ENCODE data around the gene PEAK1. TPM values are rescaled to one million over a fixed set of nuclear protein-coding genes. Genes with fewer than 3 reads are reported as not detected.

Gene PEAK1
- total RNA-seq, 1 donor from 2014 or later, result 75.2 TPM

- no peak overlapping the region for H3K27ac ChIP-seq (replicated peaks)
- H3K4me1 ChIP-seq, result no peaks in the 10 kb centered on the region
- no peaks in the 10 kb centered on the region for H3K27me3 ChIP-seq (ENCODE audit: low read depth)
- no peaks in the 10 kb centered on the region for H3K9me3 ChIP-seq (replicated peaks)
- H3K4me3 ChIP-seq, result no peak overlapping the region
- no peak for DNase-seq
- intact Hi-C loops (cut with micrococcal nuclease), result no loop called here
- peaks cover 19% of the 10 kb centered on the region for H3K36me3 ChIP-seq
- TF ChIP-seq CTCF (IDR thresholded peaks at IDR 0.05; ENCODE audit: borderline replicate concordance), result no peak
Measured at GRCh38 chr15:77239882-77240608, 179.9 kb downstream of the PEAK1 start.

GRCh38 chr15:77235566-77235965 lies 184.3 kb downstream of the PEAK1 start:
- H3K4me1 ChIP-seq, result no peaks in the 10 kb centered on the region
- no peak for DNase-seq
- H3K9me3 ChIP-seq (replicated peaks), result no peaks in the 10 kb centered on the region
- intact Hi-C loops (cut with micrococcal nuclease), result no loop called here
- H3K27me3 ChIP-seq (ENCODE audit: low read depth), result no peaks in the 10 kb centered on the region
- H3K36me3 ChIP-seq, result peaks cover 19% of the 10 kb centered on the region
- no peak for TF ChIP-seq CTCF (IDR thresholded peaks at IDR 0.05; ENCODE audit: borderline replicate concordance)
- no peak overlapping the region for H3K4me3 ChIP-seq
- no peak overlapping the region for H3K27ac ChIP-seq (replicated peaks)

GRCh38 chr15:77228828-77229227 lies 191.1 kb downstream of the PEAK1 start:
- Histone ChIP-seq H3K9me3 (replicated peaks) (no peaks in the 10 kb centered on the region), H3K4me3 (no peak overlapping the region), H3K27me3 (ENCODE audit: low read depth) (no peaks in the 10 kb centered on the region), H3K36me3 (no peaks in the 10 kb centered on the region), H3K27ac (replicated peaks) (no peak overlapping the region), H3K4me1 (peaks cover 31% of the 10 kb centered on the region)
- DNase-seq, result no peak
- intact Hi-C loops (cut with micrococcal nuclease), result no loop called here
- no peak for TF ChIP-seq CTCF (IDR thresholded peaks at IDR 0.05; ENCODE audit: borderline replicate concordance)

- no peak overlapping the region for H3K27ac ChIP-seq (replicated peaks)
- H3K9me3 ChIP-seq (replicated peaks), result no peaks in the 10 kb centered on the region
- no peak overlapping the region for H3K4me3 ChIP-seq
- no peak for TF ChIP-seq CTCF (IDR thresholded peaks at IDR 0.05; ENCODE audit: borderline replicate concordance)
- intact Hi-C loops (cut with micrococcal nuclease), result no loop called here
- H3K4me1 ChIP-seq, result peaks cover 41% of the 10 kb centered on the region
- no peaks in the 10 kb centered on the region for H3K27me3 ChIP-seq (ENCODE audit: low read depth)
- H3K36me3 ChIP-seq, result no peaks in the 10 kb centered on the region
- no peak for DNase-seq
Measured at GRCh38 chr15:77226652-77227051, 193.3 kb downstream of the PEAK1 start.

GRCh38 chr15:77225646-77226045 lies 194.3 kb downstream of the PEAK1 start:
- no peaks in the 10 kb centered on the region for H3K36me3 ChIP-seq
- no peak for TF ChIP-seq CTCF (IDR thresholded peaks at IDR 0.05; ENCODE audit: borderline replicate concordance)
- H3K9me3 ChIP-seq (replicated peaks), result no peaks in the 10 kb centered on the region
- intact Hi-C loops (cut with micrococcal nuclease), result no loop called here
- H3K27ac ChIP-seq (replicated peaks), result no peak overlapping the region
- no peak overlapping the region for H3K4me3 ChIP-seq
- H3K27me3 ChIP-seq (ENCODE audit: low read depth), result no peaks in the 10 kb centered on the region
- no peak for DNase-seq
- peaks cover 41% of the 10 kb centered on the region for H3K4me1 ChIP-seq

Measured in left ventricle myocardium inferior (tissue), 1 donor.